GM12873 (cell line): ENCODE data around the gene CBR4.

Source experiments
- TF ChIP-seq, protein P1 (sequence below): IDR thresholded peaks from 2 replicates; pipeline ENCODE4 v1.5.1; 2012; ENCODE audit warnings: low read depth, mild to moderate bottlenecking, moderate library complexity, low read length, control low read depth; ENCODE audit not compliant: insufficient read depth; ENCODE audit errors: missing control alignments

The CBR4 gene

DNA sequence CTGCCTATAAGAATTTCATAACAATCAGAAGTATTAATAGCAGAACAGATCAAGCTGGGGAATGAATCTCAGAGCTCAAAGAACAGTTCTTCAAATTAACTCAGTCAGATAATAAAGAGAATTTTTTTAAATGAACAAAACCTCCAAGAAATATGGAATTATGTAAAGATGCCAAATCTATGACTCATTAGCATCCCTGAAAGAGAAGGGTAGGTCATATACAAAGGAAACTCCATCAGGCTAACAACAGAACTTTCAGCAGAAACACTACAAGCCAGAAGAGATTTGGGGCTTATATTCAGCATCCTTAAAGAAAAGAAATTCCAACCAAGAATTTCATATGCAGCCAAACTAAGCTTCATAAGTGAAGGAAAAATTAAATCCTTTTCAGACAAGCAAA is 28.6 kb downstream of the CBR4 start:
- TF ChIP-seq, protein P1, sequence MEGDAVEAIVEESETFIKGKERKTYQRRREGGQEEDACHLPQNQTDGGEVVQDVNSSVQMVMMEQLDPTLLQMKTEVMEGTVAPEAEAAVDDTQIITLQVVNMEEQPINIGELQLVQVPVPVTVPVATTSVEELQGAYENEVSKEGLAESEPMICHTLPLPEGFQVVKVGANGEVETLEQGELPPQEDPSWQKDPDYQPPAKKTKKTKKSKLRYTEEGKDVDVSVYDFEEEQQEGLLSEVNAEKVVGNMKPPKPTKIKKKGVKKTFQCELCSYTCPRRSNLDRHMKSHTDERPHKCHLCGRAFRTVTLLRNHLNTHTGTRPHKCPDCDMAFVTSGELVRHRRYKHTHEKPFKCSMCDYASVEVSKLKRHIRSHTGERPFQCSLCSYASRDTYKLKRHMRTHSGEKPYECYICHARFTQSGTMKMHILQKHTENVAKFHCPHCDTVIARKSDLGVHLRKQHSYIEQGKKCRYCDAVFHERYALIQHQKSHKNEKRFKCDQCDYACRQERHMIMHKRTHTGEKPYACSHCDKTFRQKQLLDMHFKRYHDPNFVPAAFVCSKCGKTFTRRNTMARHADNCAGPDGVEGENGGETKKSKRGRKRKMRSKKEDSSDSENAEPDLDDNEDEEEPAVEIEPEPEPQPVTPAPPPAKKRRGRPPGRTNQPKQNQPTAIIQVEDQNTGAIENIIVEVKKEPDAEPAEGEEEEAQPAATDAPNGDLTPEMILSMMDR = no peak

DNA sequence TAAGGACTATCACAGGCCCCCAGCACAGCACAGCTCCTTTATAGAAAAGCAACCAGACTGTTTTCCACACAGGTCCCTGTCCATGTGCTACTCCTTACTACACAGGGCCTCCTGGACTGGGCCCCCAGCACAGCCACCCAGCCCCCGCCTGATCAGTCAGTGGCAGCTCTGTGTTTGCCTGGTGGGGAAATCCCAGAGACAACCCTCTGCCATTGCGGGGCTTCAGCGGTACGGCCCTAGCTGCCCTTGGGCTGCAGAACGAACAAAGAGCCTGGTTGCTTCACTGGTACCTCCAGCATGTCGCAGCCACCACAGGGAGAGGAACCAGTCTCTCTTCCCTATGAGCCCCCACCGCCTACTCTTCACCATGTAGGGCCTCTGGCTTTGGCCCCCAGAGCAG is 30.7 kb downstream of the CBR4 start:
- TF ChIP-seq, protein P1 = no peak

DNA sequence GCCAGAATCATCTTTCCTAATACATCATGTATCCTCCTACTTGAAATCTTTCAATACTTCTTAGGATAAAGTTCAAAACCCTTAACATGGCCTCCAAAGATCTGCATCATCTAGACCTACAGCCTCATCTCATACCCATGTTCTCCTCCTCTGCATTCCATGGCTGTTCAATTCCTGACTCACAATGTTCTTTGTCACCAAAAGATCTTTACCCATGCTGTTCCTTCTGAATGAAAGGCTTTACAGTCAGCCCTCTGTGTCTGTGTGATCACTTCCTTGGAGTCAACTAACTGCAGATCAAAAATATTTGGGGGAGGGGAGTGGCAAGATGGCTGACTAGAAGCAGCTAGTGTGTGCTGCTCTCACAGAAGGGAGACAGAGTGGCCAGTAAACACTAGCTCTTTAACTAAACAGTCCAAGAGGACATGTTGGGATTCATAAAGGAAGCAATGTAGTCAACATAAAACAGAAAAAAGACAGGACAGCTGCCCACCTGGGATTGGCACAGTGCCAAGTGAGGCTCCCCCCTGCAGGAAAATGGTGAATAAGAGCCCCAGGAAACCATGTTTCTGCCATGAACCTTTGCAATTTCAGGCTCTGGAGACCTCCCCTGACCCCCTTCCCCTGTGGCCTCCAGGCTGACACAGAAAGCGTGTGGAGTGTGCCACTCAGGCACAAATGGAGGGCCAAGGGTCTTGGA is 31.9 kb downstream of the CBR4 start:
- TF ChIP-seq, protein P1 = no peak

DNA sequence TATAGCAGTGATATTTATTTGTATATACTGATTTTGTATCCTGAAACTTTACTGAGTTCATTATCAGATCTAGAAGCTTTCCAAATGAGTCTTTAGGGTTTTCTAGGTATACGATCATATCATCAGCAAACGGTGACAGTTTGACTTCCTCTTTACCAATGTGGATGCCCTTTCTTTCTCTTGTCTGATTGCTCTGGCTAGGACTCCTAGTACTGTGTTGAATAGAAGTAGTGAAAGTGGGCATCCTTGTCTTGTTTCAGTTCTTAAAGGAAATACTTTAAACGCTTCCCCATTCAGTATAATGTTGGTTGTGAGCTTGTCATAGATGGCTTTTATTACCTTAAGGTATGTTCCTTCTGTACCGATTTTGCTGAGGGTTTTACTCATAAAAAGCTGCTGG is 37.5 kb downstream of the CBR4 start:
- TF ChIP-seq, protein P1 = no peak

DNA sequence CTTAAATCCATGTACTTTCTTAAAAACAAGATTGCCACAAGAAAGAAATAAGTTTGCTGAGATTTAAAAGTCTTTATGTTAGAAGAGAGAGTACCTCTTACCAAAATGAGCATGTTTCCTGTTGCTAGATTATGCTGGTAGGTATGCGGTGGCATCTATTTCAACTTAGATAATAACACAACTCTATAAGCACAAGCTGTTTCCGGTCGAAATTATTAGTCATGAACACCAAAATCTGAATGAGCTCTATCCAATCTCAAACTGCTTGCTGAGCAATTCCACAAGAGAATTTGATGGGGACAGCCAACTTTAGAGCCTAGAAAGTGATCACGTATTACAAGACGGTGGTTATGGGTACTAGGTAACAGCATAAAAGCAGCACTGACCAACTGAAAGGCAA is 49.3 kb downstream of the CBR4 start:
- TF ChIP-seq, protein P1 = no peak

DNA sequence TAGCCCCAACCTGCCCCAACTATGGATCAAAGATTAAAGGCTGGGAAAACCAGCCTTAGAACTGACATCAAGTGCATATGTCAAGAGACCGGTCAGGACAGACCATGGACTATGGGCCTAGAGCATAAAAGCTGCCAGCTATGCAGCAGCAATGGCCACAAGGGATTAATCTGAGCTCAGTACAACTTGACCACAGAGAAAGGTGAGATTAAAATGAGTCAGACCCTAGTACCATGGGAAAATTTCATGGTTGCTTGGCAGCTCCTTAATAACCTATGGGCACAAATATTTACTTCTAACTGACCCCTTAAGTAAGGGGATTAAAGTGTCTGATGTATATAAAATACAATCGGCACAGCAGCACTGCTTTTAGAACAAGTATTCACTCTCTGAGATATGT is 54.4 kb downstream of the CBR4 start:
- TF ChIP-seq, protein P1 = no peak

DNA sequence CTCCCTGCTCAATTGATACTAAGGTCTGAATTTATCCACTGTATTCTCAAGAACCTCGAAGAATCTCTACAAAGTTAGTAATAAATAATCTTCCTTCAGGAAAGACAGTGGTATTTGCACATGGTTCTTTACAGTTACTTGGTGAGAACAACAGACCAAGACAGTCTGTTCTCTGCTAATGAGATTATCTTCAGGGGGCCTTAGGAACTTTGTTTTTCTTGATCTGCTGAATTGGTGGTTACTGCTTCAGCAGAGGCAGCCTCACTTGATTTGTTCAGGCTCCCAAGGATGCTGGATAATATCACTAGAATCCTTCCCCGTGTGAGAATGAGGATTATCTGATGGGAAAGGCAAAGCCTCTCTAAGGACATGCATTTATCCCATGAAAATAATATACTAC is 64.8 kb downstream of the CBR4 start:
- TF ChIP-seq, protein P1 = no peak
